ENCODE results near the gene ENO4. TPM values are rescaled to one million over a fixed set of nuclear protein-coding genes. Genes with fewer than 3 reads are reported as not detected.
A peak's percentile ranks its signal among the peaks of the same experiment; 100 is the strongest.

ENO4 gene, protein sequence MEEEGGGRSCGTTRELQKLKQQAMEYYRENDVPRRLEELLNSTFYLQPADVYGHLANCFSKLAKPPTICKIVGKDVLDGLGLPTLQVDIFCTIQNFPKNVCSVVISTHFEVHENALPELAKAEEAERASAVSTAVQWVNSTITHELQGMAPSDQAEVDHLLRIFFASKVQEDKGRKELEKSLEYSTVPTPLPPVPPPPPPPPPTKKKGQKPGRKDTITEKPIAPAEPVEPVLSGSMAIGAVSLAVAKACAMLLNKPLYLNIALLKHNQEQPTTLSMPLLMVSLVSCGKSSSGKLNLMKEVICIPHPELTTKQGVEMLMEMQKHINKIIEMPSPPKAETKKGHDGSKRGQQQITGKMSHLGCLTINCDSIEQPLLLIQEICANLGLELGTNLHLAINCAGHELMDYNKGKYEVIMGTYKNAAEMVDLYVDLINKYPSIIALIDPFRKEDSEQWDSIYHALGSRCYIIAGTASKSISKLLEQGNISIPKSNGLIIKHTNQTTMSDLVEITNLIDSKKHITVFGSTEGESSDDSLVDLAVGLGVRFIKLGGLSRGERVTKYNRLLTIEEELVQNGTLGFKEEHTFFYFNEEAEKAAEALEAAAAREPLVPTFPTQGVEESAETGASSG
- total RNA-seq (1.2 TPM), polyA plus RNA-seq (ENCODE audit: insufficient read depth, low read depth, low replicate concordance) (0.52 TPM)
- long read RNA-seq, donor 1, result 0 reads
- long read RNA-seq, donor 2, result 0 reads
- long read RNA-seq, donor 3, result 0 reads
- long read RNA-seq, donor 4, result 0 reads
- long read RNA-seq, donor 5, result 0 reads
- long read RNA-seq, donor 6, result 0 reads
- long read RNA-seq, donor 7, partial matches to known transcripts, result 1 of 3 reads
- long read RNA-seq, donor 7, other reads (novel, unspliced or antisense), result 2 of 3 reads
- long read RNA-seq, donor 8, result 0 reads
- long read RNA-seq, donor 9, result 0 reads
- long read RNA-seq, donor 10, result 0 reads

DNA sequence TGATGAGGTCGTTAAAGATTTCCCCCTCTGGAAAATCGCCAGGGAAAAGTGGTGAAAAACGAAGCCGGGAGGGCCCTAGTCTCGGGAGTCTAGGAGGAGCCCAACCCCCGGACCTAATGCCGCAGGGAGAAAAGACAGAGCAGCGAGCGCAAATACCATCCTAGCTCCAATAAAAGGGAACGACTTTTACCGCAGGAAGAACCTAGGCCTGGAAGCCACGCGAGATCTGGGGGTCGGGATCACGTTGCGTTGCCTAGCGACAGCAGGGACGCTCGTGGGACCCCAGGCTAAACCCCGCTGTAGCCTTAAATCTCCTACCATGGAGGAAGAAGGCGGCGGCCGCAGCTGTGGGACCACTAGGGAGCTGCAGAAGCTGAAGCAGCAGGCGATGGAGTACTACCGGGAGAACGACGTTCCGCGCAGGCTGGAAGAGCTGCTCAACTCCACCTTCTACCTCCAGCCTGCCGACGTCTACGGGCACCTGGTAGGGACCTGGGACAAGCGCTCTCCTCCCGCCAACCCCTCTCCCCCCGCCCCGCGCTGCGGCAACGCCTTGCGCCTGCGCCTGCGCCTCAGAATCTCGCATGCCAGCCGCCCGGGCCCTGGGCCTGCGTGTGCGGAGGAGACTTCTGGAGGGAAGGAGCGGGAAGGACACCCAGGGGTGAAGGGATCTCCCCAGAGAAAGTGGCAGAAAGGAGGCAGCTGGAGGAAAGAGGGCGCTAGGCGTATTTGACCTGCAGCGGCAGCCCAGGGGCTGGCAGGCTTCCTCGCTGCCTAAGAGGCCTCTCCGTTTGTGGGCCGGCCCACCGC is at the start of gene ENO4:
TSS of gene ENO4 (plus strand) at position 252 of the 810 bp plus-strand sequence. CDS start at position 320, 68 bp downstream.
- TF ChIP-seq, protein P1, sequence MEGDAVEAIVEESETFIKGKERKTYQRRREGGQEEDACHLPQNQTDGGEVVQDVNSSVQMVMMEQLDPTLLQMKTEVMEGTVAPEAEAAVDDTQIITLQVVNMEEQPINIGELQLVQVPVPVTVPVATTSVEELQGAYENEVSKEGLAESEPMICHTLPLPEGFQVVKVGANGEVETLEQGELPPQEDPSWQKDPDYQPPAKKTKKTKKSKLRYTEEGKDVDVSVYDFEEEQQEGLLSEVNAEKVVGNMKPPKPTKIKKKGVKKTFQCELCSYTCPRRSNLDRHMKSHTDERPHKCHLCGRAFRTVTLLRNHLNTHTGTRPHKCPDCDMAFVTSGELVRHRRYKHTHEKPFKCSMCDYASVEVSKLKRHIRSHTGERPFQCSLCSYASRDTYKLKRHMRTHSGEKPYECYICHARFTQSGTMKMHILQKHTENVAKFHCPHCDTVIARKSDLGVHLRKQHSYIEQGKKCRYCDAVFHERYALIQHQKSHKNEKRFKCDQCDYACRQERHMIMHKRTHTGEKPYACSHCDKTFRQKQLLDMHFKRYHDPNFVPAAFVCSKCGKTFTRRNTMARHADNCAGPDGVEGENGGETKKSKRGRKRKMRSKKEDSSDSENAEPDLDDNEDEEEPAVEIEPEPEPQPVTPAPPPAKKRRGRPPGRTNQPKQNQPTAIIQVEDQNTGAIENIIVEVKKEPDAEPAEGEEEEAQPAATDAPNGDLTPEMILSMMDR (IDR thresholded peaks at IDR 0.05; ENCODE audit: borderline replicate concordance, extremely low read depth, insufficient read depth), result no peak
- FAIRE-seq (no peak), DNase-seq (peak; percentile 93 to 97 (median 94))
- Histone ChIP-seq H3K27me3 (ENCODE audit: control insufficient read depth, insufficient read depth, low read length) (no peaks in the 10 kb centered on the region), H3K9ac (ENCODE audit: low read length in 3 of 3) (peak within 1 kb of the TSS; percentile 44 to 85 (median 82)), H3K27ac (ENCODE audit: low read depth in 2 of 2, low read length in 2 of 2) (peak within 1 kb of the TSS in 1 of 2 donors; percentile 65), H3K36me3 (ENCODE audit: control insufficient read depth in 2 of 3, insufficient read depth in 3 of 3, low read length in 3 of 3) (no peaks in the 10 kb centered on the region), H3K4me1 (ENCODE audit: control insufficient read depth in 2 of 3, insufficient read depth in 2 of 3, low read depth in 1 of 3, low read length in 3 of 3) (peaks cover 0 to 5% (median 0%) of the 10 kb centered on the region in 3 donors), H3K4me3 (ENCODE audit: low read length in 3 of 3) (peak within 1 kb of the TSS; percentile 70 to 91 (median 87)), H3K9me3 (ENCODE audit: control insufficient read depth in 2 of 3, insufficient read depth in 1 of 3, low read length in 3 of 3) (no peaks in the 10 kb centered on the region)
- intact Hi-C loops (cut with DNase I), result no loop called here

DNA sequence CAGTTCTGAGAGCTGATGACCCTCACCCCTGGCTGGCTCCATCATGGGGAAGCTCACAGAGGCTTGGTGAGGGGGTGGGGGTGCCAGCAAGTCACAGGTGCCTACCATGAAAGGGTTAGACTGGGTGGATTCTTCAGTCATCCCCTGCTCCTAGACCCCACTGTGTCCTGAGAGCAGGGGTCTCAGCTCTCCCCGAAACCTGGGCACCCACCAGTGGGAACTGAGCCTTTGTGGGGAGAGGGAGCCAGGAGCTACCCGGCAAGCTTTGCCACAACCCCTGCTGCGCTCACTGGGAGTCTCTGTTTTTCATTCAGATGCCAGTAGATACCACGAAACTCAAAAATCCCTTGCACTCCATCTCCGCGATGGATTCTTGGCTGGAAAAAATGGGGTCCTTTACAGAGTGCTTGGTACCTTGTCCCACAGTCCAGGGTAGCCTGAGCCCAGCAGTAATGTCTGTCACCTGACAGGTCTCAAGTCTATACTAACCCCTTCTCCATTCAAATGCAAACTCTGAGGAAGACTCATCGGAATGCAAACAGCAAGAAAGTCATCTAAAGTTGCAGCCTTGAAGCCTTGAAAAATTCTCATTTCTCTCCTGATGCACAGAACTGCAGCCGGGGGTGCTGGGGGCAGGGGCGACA is 48.9 kb upstream of the ENO4 start:
- DNase-seq (peak in 1 of 5 donors; percentile 11), FAIRE-seq (no peak)

DNA sequence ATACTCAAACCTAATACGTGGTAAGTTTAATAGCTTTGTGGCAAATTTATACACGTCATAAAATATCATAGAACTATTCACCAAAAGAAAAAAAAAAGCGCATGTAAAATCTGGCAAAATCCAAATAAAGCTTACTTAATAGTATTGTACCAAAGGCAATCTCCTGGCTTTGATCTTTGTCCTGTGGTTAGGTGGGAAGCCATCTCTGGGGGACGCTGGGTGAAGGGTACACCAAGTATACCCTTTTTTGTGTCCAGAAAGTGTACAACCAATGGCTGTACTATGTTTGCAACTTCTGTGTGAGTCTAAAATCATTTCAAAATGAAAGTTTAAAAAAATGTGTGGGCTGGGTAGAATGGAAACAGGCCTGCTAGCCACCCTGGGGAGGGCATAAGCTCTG is 47.6 kb upstream of the ENO4 start:
- TF ChIP-seq, protein P1 (IDR thresholded peaks at IDR 0.05; ENCODE audit: borderline replicate concordance, extremely low read depth, insufficient read depth), result no peak
- Histone ChIP-seq H3K27me3 (ENCODE audit: control insufficient read depth, insufficient read depth, low read length) (no peaks in the 10 kb centered on the region), H3K4me1 (ENCODE audit: control insufficient read depth in 2 of 3, insufficient read depth in 2 of 3, low read depth in 1 of 3, low read length in 3 of 3) (no peaks in the 10 kb centered on the region), H3K9me3 (ENCODE audit: control insufficient read depth in 2 of 3, insufficient read depth in 1 of 3, low read length in 3 of 3) (no peaks in the 10 kb centered on the region), H3K9ac (ENCODE audit: low read length in 3 of 3) (no peak overlapping the region), H3K27ac (ENCODE audit: low read depth in 2 of 2, low read length in 2 of 2) (no peak overlapping the region), H3K4me3 (ENCODE audit: low read length in 3 of 3) (no peak overlapping the region), H3K36me3 (ENCODE audit: control insufficient read depth in 2 of 3, insufficient read depth in 3 of 3, low read length in 3 of 3) (no peaks in the 10 kb centered on the region)
- DNase-seq (no peak), FAIRE-seq (no peak)
- intact Hi-C loops (cut with DNase I), result no loop called here

More for the DNA sequence above, 48.9 kb upstream of the ENO4 start:
- no peaks in the 10 kb centered on the region for H3K9me3 ChIP-seq (ENCODE audit: control insufficient read depth in 2 of 3, insufficient read depth in 1 of 3, low read length in 3 of 3)
- TF ChIP-seq, protein P1 (IDR thresholded peaks at IDR 0.05; ENCODE audit: borderline replicate concordance, extremely low read depth, insufficient read depth), result no peak
- H3K36me3 ChIP-seq (ENCODE audit: control insufficient read depth in 2 of 3, insufficient read depth in 3 of 3, low read length in 3 of 3), result no peaks in the 10 kb centered on the region
- H3K27me3 ChIP-seq (ENCODE audit: control insufficient read depth, insufficient read depth, low read length), result no peaks in the 10 kb centered on the region
- H3K4me1 ChIP-seq (ENCODE audit: control insufficient read depth in 2 of 3, insufficient read depth in 2 of 3, low read depth in 1 of 3, low read length in 3 of 3), result no peaks in the 10 kb centered on the region
- no peak overlapping the region for H3K27ac ChIP-seq (ENCODE audit: low read depth in 2 of 2, low read length in 2 of 2)
- no peak overlapping the region for H3K4me3 ChIP-seq (ENCODE audit: low read length in 3 of 3)
- no peak overlapping the region for H3K9ac ChIP-seq (ENCODE audit: low read length in 3 of 3)
- intact Hi-C loops (cut with DNase I), result no loop called here

All from kidney (tissue), 22 donors.